GM12873 (cell line): Measurements from ENCODE around the gene TRAIP.

Experiments used
- CTCF ChIP-seq: IDR thresholded peaks from 2 replicates; pipeline ENCODE4 v1.5.1; 2012; ENCODE audit warnings: low read depth, mild to moderate bottlenecking, moderate library complexity, low read length, control low read depth; ENCODE audit not compliant: insufficient read depth; ENCODE audit errors: missing control alignments

Gene TRAIP

DNA sequence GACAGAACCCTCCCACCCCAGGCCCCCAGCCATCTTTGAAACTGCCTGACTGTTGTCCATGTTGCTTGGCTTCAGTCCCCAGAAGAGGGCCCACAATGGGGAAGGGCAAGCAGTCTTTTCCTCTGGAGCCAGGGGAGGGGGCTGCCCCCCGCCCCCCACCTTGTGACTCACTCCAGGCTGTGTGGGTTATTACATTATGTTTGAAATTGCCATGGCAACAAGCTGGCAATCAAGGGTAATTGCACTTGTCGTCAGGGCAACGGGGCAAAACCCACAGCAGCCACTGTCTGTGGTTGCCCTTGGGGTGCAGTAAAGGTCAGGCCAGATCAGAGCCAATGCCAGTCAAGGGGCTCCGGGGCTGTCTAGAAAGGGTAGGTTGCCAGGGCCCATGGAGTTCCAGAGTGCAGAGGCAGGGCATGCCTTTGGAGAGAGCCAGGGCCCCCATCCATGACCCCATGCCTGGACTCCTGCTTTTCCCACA, 16.5 kb upstream of the TRAIP start:
- TF ChIP-seq CTCF = no peak

GRCh38 chr3:49871531-49872153, 15.3 kb upstream of the TRAIP start:
- no peak for TF ChIP-seq CTCF

GRCh38 chr3:49869525-49870126, 13.3 kb upstream of the TRAIP start, which contains the start of gene CAMKV:
TSS of gene CAMKV (minus strand) at chr3:49869906. CDS start at chr3:49862388, 7,518 bp downstream.
- TF ChIP-seq CTCF = no peak

GRCh38 chr3:49868862-49869466, 12.6 kb upstream of the TRAIP start:
- TF ChIP-seq CTCF = no peak

DNA sequence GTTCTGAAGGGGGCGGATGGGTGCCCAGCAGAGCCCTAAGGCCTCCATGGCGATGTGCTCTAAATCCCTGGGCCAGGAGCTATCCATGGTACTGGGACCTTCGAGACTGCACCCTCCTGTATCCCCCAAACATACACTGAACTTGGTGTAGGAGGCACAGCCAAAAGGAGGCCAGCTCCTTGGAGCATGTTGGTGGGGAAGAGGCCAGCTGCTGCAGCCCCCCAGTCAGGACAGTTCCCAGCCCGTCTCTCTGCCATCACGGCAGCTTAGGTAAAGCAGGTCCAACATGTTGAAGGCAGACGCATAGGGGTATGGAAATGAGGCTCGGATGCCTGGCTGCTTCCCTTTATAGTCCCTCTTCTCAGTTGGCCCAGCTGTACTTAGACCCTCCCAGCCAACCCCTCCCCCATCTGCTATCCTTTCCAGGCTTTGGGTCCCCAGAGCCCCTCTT, 11.5 kb upstream of the TRAIP start:
- TF ChIP-seq CTCF = no peak

GRCh38 chr3:49867400-49867799, 11.0 kb upstream of the TRAIP start:
- TF ChIP-seq CTCF = no peak

DNA sequence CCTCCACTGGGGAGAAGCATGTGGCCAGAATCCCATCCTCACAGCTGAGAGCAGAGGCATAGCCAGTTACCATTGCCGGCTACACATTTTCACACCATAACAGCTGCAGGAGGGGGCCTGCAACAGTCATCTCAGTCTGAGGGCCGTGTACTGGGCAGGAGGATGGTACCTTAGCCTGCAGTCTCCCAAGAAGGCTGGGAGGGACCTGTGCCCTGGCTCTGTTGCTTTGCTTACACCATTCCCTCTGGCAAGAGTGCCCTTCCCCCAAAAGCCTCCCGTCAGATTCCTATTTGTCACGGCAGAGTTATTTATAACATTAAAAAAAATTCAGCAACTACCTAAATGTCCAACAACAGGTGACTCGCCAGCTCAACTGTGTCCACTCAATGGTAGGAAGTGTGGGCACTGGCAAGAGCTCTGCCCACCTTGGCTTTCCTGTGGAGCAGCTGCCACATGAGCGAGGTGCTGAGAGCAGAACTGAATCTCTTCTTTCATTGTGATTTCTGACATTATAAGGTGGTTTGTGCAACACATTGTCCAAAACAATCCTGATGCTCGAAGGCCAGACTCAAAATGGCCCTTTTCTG, 8.9 kb upstream of the TRAIP start:
- no peak for TF ChIP-seq CTCF
